RPMI8226 (cell line): ENCODE results near the gene CDC42SE2.
"Not testable (repeated sequence)": the region's sequence is repeated elsewhere in the genome, so short reads cannot be mapped to it uniquely, and the experiment has no call there.

Source experiments
- DNase-seq: peaks from one replicate; pipeline ENCODE4 v3.0.0-alpha.2; 2015

CDC42SE2 gene

DNA sequence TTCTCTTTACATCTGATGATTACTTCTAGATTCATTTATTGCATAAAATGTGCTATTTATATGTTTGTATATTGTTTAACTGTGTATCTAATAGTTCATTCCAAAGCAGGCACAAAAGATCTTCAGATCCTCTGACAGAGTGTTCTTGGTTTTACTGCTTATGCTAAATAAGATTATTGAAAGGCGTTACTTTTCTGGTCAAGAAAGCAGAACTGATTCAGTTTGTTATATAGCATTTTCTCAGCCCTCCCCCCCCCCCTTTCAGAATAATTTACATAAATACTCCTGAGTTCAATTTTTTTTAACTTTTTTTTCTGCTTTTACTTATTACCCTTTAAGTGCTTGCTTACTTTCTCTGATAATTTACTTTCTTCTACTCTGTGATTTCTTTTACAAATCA is 15.4 kb downstream of the CDC42SE2 start:
- DNase-seq = no peak

DNA sequence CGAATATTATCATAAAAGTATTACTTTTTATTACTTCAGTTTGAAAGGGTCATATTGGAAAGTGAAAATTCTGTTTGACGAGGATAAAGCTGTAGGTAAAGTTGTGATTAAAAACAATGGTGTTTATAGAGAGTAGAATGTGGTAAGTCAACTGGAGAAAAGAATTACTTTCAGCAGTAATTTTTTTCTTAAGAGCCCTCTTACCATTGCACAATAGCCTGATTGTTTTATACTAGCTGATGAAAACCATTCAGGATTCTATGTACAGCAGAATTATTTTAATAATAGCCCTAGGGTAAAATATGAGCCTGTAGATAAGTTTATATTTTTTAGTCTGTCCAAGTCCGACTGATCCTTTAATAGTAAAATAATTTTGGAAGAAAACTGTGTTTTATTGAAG is 16.6 kb downstream of the CDC42SE2 start:
- no peak for DNase-seq

DNA sequence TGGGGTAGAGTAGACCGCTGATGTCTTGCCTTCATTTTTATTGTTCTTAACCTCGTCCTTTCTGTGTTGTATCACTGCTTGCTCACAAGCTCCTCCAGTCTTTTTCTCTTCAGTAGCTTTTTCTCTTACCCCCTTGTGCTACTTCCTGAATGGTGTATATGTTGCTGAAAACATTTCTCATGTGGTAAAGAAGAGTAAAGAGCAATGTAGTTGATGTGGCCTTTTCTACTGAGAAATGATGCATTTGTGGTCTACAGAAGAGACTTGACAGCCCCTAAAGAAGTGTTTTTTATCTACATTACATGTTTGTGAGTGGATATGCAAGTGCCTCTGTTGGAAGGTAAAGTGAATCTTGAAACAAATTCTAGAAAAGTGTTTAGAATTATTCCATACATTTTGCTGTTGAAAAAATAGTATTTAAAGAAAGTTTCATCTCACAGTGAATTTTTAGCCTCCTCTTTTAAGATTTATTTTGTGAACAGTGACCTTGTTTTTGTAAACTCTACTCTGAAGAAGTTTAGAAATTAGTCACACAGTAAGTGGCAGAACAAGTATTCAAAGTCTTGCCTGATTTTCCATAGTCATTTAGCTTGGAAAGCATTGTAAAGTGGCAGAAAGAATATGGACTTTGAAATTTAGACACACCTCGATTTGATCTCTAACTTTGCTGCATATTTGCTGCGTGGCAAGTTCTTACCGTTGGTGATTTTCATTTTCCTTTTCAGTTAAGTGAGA is 17.4 kb downstream of the CDC42SE2 start:
- no peak for DNase-seq

DNA sequence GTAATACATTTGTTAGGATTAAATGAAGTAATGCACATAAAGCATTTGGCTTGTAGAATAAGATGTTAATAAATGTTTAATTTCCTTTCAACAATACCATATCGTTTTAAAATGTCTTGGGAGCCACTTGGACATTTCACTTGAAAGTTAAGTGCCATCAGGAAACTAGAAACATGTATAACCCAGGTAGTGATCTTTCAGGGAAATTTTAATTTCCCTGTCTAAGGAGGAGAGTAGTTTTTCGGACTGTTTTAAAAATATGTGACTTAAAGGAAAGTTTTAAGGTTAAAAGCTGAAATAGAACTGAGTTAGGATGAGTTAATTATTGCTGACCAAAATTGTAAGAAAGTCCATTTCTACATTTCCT is 18.0 kb downstream of the CDC42SE2 start:
- DNase-seq = no peak

DNA sequence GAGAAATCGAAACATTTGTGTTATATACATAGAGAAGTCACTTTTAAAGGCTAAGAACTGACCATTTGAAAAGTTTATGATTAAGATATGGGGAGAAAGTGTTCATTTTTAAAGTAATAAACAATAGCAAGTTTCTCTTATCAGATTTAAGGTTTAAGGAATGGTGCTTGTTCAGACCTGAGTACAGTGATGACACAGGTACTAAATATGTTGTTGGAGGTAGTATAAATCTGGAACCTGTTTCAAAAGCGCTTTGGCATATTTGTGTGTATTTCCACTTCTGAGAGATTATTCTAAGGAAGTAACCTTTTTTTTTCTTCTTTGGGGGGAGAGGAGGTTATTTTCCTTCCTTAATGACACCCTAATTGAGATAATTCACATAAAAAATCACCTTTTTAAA is 18.4 kb downstream of the CDC42SE2 start:
- no peak for DNase-seq

DNA sequence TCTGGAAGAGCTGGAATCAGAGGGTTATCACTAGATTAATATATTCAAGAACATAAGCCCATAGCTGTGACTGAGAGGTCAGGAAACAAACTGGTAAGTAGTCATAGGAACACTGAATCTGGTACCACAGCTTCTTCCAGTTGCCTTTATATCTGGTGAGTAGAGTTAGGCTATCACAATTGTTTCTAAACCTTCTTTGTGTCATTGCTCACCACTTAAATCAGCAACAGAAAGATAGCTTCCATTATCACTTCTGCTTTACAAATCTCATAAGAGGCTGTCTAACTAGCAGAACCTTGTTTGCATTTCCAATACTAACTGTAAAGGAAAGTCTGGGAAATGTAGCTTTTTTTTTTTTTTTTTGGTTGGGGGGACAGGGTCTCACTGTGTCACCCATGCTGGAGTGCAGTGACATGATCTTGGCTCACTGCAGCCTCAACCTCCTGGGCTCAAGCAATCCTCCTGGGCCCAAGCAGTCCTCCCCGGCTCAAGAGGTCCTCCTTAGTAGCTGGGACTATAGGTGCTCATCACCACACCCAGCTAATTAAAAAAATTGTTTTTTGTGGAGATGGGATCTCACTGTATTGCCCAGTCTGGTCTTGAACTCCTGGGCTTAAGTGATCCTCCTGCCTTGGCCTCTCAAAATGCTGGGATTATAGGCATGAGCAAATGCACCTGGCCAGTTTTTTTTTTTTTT is 22.0 kb downstream of the CDC42SE2 start:
- no peak for DNase-seq

DNA sequence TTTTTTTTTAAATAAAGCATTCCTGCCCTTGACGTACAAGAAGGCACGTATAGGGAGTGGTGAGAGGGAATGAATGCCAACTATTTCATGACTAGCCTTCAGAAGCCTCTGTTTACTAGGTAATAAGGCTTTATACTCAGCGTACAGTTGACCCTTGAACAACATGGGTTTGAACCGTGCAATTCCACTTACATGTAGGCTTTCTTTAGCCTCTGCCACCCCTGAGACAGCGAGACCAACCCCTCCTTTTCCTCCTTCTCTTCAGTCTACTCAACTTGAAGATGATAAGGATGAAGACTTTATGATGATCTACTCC is 22.5 kb downstream of the CDC42SE2 start:
- no peak for DNase-seq

DNA sequence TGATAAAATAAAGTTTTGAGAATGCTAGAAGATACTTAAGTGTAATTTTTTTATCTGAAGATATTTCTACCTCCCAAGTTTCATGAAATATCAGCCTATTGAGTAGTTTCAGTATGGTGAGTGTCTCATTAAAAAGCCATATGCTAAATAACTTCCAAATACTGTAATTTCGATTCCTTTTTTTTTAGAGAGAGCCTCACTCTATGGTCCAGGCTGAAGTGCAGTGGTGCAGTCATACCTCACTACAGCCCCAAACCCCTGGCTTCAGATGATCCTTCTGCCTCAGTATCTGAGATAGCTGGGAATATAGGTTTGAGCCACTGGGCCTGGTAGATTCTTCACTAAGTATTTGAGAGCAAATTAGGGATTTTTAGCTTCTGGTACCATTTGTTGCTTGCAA is 24.5 kb downstream of the CDC42SE2 start:
- no peak for DNase-seq

DNA sequence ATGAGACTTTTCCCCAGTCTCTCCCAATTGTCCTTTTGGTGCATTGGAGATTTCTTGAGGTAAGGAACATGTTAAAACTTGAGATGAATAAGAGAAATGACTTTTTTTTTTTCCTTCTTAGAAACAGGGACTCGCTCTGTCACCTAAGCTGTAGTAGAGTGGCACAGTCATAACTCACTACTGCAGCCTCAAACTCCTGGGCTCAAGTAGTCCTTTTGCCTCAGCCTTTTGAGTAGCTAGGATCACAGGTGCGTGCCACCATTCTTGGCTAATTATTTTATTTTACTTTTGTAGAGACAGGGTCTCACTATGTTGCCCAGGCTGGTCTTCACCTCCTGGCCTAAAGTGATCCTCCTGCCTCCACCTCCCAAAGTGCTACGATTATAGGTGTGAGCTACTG is 25.9 kb downstream of the CDC42SE2 start:
- no peak for DNase-seq

DNA sequence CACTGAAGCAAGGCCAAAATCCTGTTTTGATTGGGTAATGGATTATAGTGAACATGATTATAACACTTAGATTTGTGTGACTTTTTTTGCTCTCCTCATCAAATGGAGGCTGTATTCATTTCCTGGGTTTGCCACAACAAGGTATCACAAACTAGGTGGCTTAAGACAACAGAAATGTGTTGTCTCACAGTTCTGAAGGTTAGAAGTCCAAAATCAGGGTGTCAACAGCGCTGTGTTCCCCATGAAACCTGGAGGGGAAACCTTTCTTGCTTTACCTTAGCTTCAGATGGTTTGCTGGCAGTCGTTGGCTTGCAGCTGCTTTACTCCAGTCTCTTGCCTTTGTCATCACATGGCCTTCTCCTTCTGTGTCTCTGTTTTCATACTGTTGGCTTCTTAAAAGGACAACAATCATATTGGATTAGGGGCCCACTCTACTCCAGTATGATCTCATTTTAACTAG is 32.4 kb downstream of the CDC42SE2 start:
- DNase-seq = no peak

DNA sequence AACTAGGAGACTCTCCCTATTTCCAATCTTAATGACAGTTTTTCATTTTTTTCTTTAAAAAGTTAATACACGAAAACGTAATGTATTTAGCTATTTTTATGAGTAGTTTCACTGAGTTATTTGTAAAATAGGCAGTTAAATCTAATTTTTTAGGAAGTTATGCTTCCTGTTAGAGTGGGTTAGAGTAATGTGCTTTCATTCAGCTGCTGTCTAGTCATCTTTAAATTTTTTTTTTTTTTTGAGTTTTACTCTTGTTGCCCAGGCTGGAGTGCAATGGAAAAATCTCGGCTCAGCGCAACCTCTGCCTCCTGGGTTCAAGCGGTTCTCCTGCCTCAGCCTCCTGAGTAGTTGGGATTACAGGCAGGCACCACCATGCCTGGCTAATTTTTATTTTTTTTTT is 34.0 kb downstream of the CDC42SE2 start:
- DNase-seq = no peak

DNA sequence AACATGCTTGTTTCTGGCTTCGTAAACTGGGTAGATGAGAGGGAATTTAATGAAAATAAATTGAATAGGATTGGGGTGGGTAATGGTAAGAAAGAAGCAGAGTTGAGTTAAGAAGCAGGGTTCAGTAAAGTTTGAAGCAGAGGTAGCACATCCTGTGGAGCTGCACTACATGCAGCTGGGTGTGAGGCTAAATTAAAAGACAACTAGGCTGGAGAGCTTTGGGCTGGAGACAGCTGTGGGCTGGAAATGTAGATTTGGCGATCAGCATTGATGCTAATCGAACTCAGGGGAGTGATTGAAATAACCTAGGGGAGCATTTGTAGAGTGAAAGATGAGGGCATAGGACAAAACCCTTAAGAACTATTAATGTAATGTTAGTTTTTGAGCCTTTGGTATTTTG is 35.6 kb downstream of the CDC42SE2 start:
- DNase-seq = no peak

DNA sequence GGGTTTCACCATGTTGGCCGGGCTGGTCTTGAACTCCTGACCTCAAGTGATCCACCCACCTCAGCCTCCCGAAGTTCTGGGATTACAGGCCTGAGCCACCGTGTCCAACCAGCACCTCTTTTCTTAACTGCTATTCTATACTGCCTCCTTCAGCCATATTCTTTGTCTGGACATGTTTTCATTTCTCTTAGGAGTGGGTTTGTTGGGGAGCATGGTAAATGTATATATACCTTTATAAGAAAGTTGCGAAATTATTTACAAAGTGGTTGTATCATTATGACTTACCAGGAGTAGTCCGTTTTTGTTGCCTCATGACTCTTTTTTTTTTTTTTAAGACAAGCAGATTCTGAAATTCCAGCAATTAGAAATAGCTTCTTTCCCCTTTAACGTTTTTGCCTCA is 38.7 kb downstream of the CDC42SE2 start:
- no peak for DNase-seq

DNA sequence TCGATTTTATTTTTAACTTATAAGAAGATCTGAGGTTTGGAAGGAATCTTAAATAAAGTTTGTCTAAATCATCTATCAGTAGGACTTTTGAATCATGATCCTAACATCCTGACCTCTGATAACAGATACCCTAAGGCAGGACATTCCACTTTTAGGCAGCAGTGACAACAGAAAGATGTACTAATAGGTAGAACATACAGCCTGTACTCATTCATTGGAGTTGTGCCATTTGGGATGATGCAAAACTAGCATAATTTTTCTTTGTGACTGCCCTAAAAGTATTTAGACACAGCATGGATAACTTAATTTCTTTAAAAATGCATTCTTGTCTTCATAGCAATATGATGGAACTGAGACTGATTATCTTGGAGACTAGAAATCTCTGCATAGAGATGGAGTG is 39.7 kb downstream of the CDC42SE2 start:
- no peak for DNase-seq

DNA sequence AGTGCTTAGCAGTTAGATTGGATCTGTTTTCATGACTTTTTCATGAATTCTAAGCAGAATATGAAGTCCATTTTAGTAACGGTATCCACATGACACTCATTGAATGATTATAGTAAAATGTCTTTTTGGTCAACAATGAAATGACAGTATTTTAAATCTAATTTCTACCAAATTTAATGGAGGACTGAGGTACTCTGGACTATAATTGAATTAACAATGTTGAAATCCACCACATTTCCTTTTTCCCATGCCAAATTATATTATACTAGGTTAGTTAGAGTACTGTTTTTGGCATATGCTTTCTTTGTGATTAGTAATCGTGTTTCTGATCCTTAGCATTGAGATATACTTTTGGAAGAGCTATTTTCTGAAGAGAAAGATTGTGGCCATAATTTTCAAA is 40.6 kb downstream of the CDC42SE2 start:
- no peak for DNase-seq

DNA sequence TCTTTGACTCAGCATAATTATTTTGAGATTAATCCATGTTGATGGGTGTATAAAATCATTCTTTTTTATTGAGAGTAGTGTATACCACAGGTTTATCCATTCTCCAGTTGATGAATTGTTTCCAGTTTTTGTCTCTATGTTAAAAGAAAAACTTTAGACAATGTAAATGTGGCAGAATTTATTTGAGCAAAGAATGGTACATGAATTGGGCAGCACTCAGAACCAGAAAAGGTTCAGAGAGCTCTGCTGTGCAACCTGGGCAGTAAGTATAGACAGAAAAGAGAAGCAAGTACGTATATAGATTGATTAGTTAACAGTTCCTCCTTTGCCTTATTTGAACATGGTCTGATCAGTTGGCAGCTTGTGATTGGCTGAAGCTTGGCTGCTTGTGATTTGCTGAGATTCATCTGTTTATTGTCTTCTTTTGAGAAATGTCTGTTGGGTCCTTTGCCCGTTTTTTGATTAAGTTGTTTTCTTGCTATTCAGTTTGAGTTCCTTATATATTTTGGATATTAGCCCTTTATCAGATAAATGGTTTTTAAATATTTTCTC is 41.4 kb downstream of the CDC42SE2 start:
- DNase-seq = no peak

DNA sequence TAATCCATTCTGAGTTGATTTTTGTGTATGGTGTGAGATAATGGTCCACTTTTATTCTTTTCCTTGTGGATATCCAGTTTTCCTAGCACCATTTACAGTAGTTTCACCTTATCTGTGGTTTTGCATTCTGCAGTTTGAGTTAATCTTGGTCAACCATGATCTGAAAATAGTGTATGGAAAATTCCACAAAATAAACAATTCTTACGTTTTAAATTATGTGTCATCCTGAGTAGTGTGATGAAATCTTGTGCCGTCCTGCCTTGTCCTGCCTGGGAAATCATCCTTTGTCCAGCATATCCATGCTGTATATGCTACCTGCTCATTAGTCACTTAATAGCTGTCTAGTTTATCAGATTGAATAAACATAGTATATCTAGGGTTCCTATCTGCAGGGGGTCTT is 42.1 kb downstream of the CDC42SE2 start:
- no peak for DNase-seq

DNA sequence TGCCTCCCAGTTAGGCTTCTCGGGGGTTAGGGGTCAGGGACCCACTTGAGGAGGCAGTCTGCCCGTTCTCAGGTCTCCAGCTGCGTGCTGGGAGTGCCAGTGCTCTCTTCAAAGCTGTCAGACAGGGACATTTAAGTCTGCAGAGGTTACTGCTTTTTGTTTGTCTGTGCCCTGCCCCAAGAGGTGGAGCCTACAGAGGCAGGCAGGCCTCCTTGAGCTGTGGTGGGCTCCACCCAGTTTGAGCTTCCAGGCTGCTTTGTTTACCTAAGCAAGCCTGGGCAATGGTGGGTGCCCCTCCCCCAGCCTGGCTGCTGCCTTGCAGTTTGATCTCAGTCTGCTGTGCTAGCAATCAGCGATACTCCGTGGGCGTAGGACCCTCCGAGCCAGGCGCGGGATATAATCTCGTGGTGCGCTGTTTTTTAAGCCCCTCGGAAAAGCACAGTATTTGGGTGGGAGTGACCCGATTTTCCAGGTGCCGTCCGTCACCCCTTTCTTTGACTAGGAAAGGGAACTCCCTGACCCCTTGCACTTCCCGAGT is 48.5 kb downstream of the CDC42SE2 start:
- not testable (repeated sequence) for DNase-seq

DNA sequence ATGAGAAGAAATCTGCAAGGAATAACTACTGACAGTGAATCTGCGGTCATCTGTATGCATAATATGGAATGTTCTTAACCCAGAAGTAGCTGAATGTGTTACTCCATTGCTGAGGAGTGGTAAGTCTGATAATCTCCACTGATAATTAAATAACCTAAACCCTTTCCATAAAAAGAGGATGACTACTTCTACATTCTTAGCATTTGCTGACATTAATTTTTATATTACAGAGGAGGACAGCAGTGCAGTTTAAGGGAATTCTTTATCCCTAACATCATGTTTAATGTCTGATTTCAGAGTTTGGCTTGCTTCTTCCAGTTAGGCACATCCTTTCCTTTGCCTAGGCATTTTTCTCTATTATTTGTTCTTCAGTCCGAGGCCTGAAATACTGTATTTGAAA is 52.2 kb downstream of the CDC42SE2 start:
- DNase-seq = no peak

DNA sequence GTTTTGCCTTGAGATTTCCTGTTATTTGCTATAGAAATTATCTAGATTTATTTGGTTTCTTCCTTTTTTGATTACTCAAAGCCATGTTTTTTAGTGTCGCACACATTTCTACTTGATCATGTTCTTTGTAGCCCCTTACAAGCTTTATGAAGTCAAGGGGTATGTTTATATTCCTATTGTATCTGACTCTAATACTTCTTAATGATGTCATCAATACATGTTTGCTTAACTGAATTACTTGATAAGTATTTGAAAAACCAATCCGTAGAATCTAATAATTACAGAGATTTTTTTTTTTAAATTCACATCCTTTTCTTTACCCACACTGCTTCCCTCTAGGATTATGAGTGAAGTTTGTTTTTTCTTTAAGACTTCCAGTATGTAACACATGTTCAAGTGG is 53.0 kb downstream of the CDC42SE2 start:
- DNase-seq = no peak

DNA sequence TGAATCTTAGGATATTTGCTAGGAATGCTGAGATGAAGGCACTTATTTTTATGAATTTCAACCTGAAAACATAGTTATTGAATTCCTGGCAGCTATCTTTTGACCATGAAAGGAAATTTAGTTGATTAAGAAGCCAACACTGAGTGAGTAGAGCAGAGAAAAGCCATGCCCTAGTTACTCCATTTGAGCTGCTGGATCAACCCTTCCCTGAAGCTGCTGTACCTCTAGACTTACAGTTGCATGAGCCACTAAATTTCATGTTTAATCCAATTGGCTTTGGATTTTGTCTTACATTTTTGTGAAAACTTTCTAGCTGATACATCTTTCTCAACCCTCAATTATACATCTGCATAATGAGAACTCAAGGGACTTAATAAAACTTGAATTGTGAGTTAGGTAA is 54.6 kb downstream of the CDC42SE2 start:
- DNase-seq = no peak

DNA sequence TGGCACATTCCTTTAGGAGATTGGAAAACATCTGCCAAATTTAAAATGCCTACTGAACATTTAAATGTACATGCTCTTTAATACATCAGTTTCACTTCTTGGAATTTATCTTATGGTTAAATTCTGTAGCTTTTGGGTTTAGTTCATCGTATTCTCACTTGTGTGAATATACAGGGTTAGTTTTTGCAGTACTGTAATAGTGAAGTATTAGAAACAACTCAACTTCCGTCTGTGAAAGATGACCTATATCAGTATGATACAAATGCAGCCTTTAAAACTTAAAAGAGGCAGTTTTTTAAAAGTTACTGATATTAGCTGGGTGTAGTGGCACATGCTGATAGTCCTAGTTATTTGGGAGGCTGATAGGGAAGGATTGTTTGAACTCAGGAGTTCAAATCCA is 57.2 kb downstream of the CDC42SE2 start:
- DNase-seq = no peak

DNA sequence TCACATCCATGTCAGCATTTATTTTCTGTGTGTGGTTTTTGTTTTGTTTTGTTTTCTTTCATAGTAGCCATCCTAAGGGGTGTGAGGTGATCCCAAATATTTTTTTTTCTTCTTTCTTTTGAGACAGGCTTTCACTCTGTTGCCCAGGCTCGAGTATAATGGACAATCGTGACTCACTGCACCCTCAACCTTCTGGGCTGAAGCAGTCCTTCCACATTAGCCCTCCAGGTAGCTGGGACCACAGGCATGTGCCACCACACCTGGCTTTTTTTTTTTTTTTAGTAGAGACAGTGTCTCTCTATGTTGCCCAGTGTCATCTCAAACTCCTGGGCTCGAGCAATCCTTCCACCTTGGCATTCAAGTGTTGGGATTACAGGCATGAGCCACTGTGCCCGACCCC is 59.1 kb downstream of the CDC42SE2 start:
- DNase-seq = no peak

DNA sequence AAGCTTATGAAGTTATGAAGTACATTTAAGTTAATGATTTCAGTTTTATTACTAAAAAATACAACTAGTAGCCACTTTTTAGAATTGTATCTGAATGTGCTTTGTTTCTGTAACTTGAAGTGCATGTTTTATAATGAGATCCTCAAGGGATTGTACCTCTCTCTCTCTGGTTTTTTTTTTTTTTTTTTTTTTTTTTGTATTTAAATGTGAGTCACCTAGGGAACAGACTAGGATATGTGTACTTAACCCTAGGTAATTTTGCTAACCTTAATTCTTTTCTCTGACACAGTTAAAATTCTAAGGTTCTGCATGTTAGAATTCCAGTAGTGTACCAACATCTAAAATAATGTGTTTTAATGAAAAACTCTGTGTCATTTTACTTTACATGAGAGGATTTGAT is 59.5 kb downstream of the CDC42SE2 start:
- no peak for DNase-seq

DNA sequence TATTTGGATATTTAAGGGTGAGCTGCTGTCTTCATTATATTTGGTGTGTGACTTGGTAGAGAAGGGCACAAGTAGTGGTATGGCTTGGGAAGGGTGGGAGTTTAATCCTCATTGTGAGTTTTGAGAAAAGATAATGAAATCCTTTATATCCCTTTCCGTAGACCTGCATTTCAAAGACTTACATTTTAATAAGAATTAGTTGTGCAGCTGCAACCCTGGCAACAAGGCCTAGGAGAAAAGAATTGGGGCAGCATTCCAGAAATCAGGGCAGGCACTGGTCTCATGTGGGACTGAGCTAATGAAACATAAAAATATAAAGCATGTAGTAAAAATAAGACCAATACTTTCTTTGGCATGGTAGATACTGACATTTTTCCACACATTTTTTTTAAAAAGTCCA is 60.5 kb downstream of the CDC42SE2 start:
- DNase-seq = no peak
